ENCODE measurements around the gene CRYBB1. TPM values are rescaled to one million over a fixed set of nuclear protein-coding genes. Genes with fewer than 3 reads are reported as not detected.

CRYBB1 gene
- total RNA-seq, 1 donor from 2014 or later, result 0.99 TPM

- no peak for DNase-seq
These were observed 11.2 kb downstream of the CRYBB1 start for GRCh38 chr22:26606611-26607010.

- DNase-seq, result no peak
These were observed 13.5 kb downstream of the CRYBB1 start for GRCh38 chr22:26604368-26604767.

GRCh38 chr22:26602127-26602526, 15.7 kb downstream of the CRYBB1 start:
- no peak for DNase-seq

- DNase-seq, result no peak
These were observed 16.1 kb downstream of the CRYBB1 start for GRCh38 chr22:26601726-26602125.

GRCh38 chr22:26599505-26599904, 18.3 kb downstream of the CRYBB1 start:
- DNase-seq, result no peak

- no peak for DNase-seq
These were observed 20.3 kb downstream of the CRYBB1 start for GRCh38 chr22:26597480-26597879.

GRCh38 chr22:26597026-26597425, 20.8 kb downstream of the CRYBB1 start:
- DNase-seq, result no peak

- no peak for DNase-seq
These were observed 24.1 kb downstream of the CRYBB1 start for GRCh38 chr22:26593763-26594162.

- no peak for DNase-seq
These were observed 25.4 kb downstream of the CRYBB1 start for GRCh38 chr22:26592421-26592891.

- peak; percentile 48 for DNase-seq
These were observed 27.7 kb downstream of the CRYBB1 start, which contains the start of gene TPST2 for GRCh38 chr22:26589845-26590736. TPST2 (minus strand) TSS chr22:26590132; CDS start chr22:26541630, 48,502 bp downstream.

GRCh38 chr22:26589367-26589844, 28.4 kb downstream of the CRYBB1 start:
- DNase-seq, result no peak

- no peak for DNase-seq
These were observed 29.0 kb downstream of the CRYBB1 start for GRCh38 chr22:26588729-26589366.

GRCh38 chr22:26587991-26588613, 29.7 kb downstream of the CRYBB1 start:
- no peak for DNase-seq

GRCh38 chr22:26586556-26587325, 31.1 kb downstream of the CRYBB1 start:
- no peak for DNase-seq

- no peak for DNase-seq
These were observed 32.6 kb downstream of the CRYBB1 start for GRCh38 chr22:26585104-26585790.

GRCh38 chr22:26584010-26584409, 33.8 kb downstream of the CRYBB1 start:
- no peak for DNase-seq

- no peak for DNase-seq
These were observed 36.1 kb downstream of the CRYBB1 start for GRCh38 chr22:26581633-26582168.

- no peak for DNase-seq
These were observed 36.8 kb downstream of the CRYBB1 start for GRCh38 chr22:26581026-26581425.

GRCh38 chr22:26580240-26580962, 37.4 kb downstream of the CRYBB1 start:
- no peak for DNase-seq

- DNase-seq, result no peak
These were observed 38.4 kb downstream of the CRYBB1 start for GRCh38 chr22:26579331-26579886.
